H1 (cell line): Measurements from ENCODE around the gene BLOC1S3. TPM values are rescaled to one million over a fixed set of nuclear protein-coding genes. Genes with fewer than 3 reads are reported as not detected.

Experiments
- KDM4A ChIP-seq: IDR thresholded peaks from one replicate; pipeline ENCODE4 v1.7.1; 2012; ENCODE audit warnings: low read depth, mild to moderate bottlenecking, moderate library complexity, low read length, inconsistent platforms; ENCODE audit not compliant: severe bottlenecking
- POU5F1 ChIP-seq: IDR thresholded peaks from 2 replicates; pipeline ENCODE4 v1.6.1; 2011; ENCODE audit warnings: low read depth, mild to moderate bottlenecking, low read length, moderate library complexity
- SIX5 ChIP-seq: IDR thresholded peaks from 2 replicates; pipeline ENCODE4 v1.6.1; 2011; ENCODE audit warnings: mild to moderate bottlenecking, low read depth, low read length
- polyA plus RNA-seq, 7 experiments: library from polyadenylated mRNA; depleted of rRNA in 3 of 7; stranded (reverse) in 5 of 7; unstranded in 2 of 7; fragments of >200 nt in 5 of 7; fragments of 200-250 nt in 2 of 7; gene quantifications; 1 replicate in 5 of 7; 2 replicates in 1 of 7; 4 replicates in 1 of 7; pipeline versions ENCODE4 v1.2.1 to v1.2.3, GENCODE V29; 2011 to 2013; ENCODE audit warnings: missing spikeins in 2 of 7, mixed read lengths in 2 of 7
- total RNA-seq: library from RNA; stranded (reverse); fragmentation: NEBNext Ultra II Directional; extraction: Animal tissue kit (Norgen Biotek cat#: 25700); gene quantifications from 2 replicates; pipeline ENCODE4 v1.2.1, GENCODE V29; 2021
- TF ChIP-seq, protein P1 (sequence below): fragments of 300-600 bp; sonication (generic); IDR thresholded peaks from 2 replicates; pipeline ENCODE4 v1.7.1; 2012; ENCODE audit warnings: low read length, moderate library complexity, mild to moderate bottlenecking, inconsistent platforms; ENCODE audit not compliant: insufficient replicate concordance
- TF ChIP-seq, protein P2 (sequence below): IDR thresholded peaks from 2 replicates; pipeline ENCODE4 v1.6.1; 2011; ENCODE audit warnings: low read length, improper control_type of control experiment
- TF ChIP-seq, protein P3 (sequence below), 3 experiments: IDR thresholded peaks; 1 replicate in 2 of 3; 2 replicates in 1 of 3; pipeline versions ENCODE4 v1.5.1 to v1.6.1; 2011; ENCODE audit warnings: low read length in 3 of 3, mild to moderate bottlenecking in 3 of 3, inconsistent platforms in 2 of 3, low read depth in 1 of 3, moderate library complexity in 1 of 3; ENCODE audit not compliant: insufficient read depth in 1 of 3; ENCODE audit errors: control extremely low read depth in 1 of 3

Gene BLOC1S3
- total and polyA plus RNA-seq, 2 of the 8 experiments (the other 6 are each of a cell fraction or from before 2014, with no cell fraction given): 6.0 to 6.1 TPM

DNA sequence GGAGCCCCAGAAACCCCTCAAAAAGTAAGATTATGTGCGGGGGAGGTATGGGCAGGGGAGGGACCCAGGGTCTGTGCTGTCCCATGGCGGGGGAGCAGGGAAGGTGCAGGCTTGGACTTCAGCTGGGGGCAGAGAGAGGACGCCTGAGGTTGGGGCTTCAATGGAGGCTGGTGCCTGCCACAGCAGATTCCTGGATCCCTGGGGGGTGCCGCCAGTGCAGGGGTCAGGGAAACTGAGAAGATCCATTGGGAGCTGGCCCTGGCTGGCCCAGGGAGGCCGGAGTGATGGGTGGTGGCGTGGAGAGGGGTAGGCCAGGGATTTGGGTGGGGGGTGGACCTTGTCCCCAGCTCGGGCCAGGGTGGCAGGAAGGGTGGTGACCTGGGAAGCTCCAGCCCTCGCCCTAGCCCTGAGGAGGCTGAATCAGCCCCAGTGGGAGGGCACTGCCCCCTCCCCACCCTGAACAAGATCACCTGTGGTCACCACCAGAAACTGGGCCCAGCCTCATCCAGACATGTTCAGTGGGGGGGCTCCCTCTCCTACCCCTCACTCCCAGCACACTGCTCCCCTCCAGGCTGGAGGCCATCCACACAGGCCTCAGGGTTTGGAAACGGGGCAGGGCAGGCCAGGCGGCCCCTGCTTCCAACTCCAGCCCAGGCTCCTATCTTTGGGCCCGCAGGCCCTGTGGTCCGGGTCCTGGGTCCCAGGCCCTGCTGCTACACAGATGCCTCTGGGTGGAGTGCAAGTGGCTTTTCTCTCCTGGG is 19.2 kb upstream of the BLOC1S3 start (continued):
- TF ChIP-seq, protein P1, sequence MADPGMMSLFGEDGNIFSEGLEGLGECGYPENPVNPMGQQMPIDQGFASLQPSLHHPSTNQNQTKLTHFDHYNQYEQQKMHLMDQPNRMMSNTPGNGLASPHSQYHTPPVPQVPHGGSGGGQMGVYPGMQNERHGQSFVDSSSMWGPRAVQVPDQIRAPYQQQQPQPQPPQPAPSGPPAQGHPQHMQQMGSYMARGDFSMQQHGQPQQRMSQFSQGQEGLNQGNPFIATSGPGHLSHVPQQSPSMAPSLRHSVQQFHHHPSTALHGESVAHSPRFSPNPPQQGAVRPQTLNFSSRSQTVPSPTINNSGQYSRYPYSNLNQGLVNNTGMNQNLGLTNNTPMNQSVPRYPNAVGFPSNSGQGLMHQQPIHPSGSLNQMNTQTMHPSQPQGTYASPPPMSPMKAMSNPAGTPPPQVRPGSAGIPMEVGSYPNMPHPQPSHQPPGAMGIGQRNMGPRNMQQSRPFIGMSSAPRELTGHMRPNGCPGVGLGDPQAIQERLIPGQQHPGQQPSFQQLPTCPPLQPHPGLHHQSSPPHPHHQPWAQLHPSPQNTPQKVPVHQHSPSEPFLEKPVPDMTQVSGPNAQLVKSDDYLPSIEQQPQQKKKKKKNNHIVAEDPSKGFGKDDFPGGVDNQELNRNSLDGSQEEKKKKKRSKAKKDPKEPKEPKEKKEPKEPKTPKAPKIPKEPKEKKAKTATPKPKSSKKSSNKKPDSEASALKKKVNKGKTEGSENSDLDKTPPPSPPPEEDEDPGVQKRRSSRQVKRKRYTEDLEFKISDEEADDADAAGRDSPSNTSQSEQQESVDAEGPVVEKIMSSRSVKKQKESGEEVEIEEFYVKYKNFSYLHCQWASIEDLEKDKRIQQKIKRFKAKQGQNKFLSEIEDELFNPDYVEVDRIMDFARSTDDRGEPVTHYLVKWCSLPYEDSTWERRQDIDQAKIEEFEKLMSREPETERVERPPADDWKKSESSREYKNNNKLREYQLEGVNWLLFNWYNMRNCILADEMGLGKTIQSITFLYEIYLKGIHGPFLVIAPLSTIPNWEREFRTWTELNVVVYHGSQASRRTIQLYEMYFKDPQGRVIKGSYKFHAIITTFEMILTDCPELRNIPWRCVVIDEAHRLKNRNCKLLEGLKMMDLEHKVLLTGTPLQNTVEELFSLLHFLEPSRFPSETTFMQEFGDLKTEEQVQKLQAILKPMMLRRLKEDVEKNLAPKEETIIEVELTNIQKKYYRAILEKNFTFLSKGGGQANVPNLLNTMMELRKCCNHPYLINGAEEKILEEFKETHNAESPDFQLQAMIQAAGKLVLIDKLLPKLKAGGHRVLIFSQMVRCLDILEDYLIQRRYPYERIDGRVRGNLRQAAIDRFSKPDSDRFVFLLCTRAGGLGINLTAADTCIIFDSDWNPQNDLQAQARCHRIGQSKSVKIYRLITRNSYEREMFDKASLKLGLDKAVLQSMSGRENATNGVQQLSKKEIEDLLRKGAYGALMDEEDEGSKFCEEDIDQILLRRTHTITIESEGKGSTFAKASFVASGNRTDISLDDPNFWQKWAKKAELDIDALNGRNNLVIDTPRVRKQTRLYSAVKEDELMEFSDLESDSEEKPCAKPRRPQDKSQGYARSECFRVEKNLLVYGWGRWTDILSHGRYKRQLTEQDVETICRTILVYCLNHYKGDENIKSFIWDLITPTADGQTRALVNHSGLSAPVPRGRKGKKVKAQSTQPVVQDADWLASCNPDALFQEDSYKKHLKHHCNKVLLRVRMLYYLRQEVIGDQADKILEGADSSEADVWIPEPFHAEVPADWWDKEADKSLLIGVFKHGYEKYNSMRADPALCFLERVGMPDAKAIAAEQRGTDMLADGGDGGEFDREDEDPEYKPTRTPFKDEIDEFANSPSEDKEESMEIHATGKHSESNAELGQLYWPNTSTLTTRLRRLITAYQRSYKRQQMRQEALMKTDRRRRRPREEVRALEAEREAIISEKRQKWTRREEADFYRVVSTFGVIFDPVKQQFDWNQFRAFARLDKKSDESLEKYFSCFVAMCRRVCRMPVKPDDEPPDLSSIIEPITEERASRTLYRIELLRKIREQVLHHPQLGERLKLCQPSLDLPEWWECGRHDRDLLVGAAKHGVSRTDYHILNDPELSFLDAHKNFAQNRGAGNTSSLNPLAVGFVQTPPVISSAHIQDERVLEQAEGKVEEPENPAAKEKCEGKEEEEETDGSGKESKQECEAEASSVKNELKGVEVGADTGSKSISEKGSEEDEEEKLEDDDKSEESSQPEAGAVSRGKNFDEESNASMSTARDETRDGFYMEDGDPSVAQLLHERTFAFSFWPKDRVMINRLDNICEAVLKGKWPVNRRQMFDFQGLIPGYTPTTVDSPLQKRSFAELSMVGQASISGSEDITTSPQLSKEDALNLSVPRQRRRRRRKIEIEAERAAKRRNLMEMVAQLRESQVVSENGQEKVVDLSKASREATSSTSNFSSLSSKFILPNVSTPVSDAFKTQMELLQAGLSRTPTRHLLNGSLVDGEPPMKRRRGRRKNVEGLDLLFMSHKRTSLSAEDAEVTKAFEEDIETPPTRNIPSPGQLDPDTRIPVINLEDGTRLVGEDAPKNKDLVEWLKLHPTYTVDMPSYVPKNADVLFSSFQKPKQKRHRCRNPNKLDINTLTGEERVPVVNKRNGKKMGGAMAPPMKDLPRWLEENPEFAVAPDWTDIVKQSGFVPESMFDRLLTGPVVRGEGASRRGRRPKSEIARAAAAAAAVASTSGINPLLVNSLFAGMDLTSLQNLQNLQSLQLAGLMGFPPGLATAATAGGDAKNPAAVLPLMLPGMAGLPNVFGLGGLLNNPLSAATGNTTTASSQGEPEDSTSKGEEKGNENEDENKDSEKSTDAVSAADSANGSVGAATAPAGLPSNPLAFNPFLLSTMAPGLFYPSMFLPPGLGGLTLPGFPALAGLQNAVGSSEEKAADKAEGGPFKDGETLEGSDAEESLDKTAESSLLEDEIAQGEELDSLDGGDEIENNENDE: no peak
- TF ChIP-seq, protein P2, sequence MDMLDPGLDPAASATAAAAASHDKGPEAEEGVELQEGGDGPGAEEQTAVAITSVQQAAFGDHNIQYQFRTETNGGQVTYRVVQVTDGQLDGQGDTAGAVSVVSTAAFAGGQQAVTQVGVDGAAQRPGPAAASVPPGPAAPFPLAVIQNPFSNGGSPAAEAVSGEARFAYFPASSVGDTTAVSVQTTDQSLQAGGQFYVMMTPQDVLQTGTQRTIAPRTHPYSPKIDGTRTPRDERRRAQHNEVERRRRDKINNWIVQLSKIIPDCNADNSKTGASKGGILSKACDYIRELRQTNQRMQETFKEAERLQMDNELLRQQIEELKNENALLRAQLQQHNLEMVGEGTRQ: no peak
- no peak for TF ChIP-seq KDM4A
- TF ChIP-seq, protein P3, sequence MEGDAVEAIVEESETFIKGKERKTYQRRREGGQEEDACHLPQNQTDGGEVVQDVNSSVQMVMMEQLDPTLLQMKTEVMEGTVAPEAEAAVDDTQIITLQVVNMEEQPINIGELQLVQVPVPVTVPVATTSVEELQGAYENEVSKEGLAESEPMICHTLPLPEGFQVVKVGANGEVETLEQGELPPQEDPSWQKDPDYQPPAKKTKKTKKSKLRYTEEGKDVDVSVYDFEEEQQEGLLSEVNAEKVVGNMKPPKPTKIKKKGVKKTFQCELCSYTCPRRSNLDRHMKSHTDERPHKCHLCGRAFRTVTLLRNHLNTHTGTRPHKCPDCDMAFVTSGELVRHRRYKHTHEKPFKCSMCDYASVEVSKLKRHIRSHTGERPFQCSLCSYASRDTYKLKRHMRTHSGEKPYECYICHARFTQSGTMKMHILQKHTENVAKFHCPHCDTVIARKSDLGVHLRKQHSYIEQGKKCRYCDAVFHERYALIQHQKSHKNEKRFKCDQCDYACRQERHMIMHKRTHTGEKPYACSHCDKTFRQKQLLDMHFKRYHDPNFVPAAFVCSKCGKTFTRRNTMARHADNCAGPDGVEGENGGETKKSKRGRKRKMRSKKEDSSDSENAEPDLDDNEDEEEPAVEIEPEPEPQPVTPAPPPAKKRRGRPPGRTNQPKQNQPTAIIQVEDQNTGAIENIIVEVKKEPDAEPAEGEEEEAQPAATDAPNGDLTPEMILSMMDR (IDR thresholded peaks at IDR 0.05; ENCODE audit: control extremely low read depth in 1 of 3, insufficient read depth in 1 of 3, low read depth in 1 of 3, low read length in 3 of 3): no peak
- TF ChIP-seq SIX5: no peak
- no peak for TF ChIP-seq POU5F1
